NCI-H1092 (cell line): Measurements from ENCODE around the gene NECTIN1.

Experiments used
- DNase-seq: peaks from one replicate; lab custom pipeline; 2025; lab: John Stamatoyannopoulos, UW

Gene NECTIN1

DNA sequence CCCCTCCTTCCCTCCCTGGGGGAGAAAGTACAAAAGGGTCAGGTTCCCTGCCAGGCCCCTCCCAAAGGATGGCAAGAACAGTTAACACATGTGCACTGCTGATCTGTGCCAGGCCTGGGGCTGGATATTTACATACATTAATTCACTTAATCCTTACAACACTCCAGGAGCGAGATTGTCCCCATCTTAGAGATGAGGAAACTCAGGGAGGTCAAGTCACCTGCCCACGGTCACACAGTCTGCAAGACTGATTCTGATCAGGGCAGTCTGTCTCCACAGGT is 36.5 kb downstream of the NECTIN1 start:
- DNase-seq = no peak

DNA sequence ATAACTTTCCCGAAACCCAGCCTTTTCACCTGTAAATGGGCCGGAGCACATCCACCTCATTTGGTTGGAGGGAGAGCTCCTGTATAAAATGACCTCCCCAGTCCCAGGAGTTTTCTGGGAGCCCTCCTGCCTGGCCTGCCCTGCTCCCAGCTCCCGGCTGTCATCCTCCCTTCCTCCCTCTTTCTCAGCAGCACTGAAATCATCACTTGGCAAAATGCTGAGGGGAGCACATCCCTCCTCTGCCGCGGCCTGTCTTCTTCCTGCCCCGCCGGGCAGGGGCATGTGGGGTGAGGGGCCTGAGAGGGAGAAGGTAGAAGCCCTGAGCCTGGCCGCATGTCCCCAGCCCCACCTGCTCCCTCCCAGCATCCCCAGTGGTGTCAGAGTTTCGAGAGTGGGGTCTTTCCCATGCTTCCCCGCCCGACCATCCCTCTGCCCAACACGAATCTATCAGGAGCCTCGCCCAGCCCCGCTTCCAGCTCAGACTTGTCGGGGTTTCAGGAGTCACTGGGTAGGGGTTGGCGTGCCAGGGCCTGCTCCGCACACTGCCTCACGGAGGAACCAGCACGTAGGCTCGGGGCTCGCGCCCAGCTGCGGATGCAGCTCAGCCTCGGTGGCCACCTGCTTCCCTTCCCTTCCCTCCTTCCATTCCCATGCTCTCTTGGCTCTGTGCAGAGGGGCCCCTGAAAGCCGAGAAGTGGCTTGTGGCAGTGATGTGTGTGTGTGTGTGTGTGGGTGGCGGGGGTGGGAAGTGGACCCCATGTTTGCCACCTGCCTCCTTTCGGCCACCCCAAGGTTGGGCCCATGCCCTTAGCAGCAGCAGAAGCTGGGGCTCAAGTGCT is 37.1 kb downstream of the NECTIN1 start:
- DNase-seq = no peak

DNA sequence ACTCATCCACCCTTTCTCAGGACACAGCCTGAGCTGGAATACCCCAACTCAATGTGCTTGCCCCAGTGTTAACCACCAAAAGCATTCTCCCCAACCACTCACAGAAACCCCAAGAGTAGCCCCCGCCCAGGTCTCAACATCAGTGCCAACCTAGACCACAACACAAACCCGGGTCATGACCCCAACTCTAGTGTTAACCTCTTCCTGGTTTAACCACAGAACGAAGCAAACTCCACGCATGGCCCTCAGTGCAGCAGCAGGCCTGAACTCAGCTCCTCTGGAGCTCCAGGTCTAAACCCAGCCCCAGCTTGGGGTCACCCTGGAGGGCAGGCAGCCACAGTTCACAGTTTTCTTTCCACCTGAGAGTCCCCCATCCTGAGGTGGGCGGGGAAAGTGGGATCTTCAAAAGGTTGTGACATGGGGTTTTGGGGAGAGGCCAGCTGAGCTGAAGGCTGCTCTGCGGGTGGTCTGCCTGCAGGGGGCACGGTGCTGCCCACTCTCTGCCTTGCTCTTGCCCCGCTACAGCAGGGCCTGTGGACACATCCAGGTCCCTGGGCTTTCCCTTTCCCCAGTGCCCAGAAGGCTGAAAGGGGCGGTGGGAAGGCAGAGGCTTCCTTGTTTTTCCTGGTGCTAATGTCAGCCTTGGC is 37.9 kb downstream of the NECTIN1 start:
- DNase-seq = no peak

DNA sequence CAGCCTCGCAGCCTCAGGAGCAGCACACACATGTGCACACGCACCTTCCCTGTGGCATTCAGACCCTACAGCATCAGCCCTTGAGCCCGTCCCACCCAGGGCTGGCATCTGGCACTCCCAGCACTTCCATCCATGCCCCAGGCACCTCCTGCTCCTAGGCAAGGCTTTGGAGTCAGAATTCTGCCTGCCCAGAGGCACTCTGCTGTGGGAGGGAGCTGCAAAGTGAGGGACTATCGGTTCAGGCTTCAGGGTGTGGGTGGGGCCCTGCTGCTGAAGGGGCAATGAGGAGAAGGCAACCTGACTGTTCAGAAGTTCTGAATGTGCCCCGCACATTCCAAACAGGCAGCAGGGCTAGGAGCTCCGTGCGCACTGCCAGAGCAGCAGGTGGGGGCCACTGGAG is 39.7 kb downstream of the NECTIN1 start:
- no peak for DNase-seq

DNA sequence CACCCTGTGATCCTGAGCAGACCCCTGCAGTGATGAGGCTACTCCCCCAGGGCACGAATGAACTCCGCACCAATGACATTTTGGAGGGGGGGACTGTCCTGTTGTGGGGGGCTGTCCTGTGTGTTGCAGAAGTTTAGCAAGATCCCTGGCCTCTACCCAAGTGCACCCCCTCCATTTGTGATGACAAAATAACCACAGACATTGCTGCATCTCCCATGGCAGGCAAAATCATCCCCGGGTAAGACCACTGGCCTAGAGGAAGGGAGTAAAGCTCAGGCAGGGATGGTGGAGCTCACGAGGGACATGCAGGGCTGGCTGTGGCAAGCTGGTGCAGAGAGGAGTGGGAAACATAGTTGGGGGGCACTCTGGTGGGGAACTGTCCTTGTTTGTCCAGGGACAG is 40.6 kb downstream of the NECTIN1 start:
- DNase-seq = no peak

DNA sequence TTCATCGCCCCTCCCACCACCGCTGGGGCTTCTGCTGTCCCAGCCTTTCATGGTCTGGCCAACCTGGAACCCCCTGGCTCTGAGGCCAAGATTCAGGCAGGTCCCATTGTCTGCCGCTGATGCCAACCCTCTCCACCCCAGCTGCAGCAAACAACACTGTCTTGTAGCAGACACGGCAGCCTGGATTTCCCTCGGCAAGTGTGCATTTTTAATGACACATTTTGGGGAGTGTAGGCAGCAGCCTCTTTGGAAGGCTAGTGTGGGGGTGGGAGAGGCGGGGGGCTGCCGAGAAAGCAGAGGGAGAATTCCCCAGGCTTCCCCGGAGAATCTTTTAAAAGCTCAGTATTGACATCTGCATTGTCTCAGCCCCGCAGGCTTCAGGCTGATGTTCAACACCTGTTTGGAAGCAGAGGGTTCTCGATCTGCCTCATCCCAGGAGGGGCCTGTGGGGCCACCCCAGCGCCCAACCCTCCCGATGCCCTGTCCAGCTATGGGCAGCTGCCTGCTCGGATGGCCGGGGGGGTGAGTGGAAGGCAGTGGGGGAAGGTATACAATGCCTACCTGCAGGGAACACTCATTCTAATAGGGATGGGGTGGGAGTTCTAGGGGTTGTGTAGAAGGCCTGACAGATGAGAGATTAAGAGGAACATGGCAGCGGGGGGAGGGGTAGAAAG is 41.5 kb downstream of the NECTIN1 start:
- DNase-seq = peak; percentile 59

DNA sequence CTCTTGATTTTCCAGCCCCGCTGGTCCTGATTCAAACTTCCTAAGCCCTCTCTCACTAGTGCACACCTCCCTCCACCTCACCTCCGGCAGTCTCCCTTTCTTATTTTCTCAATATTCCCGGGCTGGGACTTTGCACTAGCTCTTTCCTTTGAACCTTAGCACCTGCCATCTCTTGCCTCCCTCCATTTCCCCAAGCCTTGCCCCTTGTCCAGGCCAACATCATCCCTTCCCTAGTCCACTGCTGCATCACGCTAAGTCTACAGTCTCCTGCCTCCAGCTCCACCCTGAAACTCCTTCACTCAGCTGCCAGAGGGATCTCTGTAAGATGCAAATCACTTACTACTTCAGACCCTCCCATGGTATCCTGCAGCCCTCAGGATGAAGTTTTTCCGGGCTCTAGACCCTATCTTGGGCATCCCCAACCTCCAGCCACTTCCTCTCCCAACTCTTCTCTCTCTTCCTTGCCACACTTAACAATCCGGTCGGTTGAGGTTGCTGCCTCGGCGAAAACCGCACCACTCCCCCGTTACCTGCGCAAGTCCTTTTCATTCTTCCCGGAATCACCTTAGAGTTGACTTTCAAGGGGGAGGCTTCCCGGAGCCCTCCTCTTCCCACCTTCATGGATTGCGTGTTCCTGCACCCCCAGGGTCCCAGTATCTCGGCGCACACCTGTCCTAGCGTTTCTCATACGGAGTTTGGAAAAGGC is 42.7 kb downstream of the NECTIN1 start:
- no peak for DNase-seq

DNA sequence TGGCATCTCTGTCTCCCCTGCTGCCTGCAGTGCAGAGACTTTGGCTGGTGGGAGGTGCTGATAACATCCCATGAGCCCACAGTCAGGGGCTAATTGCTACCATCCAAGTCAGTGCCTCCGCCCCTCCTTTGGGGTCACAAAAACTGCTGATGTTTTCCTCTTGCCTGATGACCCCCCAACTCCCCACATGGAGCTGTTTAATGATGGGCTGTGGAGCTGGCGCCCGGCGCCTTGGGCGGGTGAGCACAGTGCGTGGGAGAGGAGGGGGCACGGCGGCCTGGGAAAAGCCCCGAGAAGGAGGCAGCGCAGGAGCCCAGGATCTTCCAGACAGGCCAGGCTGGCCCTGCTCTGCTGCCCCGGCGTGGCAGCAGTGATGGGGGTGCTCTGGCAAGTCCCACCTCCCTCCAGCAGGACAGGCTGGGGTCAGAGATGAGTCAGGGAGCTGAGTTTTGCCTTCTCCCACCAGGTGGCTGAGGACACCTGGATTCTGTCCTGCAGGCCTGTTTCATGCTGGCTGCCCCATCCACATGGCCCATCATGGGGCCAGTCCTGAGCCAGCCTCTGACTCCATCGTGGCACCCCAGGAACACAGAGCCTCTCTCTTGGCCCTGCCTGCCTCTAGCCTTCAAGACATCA is 43.8 kb downstream of the NECTIN1 start:
- DNase-seq = no peak

DNA sequence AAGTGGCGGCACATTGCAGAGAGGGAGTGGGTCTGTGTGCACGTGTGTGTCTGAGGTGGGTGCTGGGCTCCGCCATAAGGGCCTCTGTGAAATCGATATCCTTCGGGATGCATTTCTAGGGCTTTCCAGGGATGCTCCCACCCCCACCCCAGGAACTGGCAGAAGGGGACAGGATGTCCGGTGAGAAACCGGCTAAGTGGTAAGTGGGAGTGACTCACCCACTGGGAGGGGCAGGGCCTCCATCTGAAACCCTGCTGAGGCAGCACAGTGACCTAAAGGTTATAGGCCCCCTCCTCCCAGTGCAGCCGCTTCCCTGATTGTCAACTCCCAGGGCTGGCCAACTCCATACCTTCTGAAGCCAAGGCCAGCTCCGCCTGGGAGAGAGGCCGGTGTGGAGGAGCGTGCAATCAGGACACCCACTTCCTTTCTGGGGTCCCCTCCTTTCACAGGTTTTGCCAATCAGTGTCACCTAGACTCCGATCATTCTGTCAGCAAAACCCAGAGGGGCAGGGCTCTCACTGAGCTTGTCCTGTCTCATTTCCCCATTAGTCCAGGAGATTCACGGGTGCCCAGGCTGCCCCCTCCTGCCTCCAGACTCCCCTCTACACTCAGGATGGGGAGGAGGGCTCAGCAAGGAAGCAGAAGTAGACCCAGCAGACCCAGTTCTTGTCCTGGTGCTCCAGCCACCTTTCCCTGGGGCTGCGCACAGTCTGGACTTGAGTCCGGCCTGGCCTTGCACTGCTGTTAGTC is 44.5 kb downstream of the NECTIN1 start:
- no peak for DNase-seq

DNA sequence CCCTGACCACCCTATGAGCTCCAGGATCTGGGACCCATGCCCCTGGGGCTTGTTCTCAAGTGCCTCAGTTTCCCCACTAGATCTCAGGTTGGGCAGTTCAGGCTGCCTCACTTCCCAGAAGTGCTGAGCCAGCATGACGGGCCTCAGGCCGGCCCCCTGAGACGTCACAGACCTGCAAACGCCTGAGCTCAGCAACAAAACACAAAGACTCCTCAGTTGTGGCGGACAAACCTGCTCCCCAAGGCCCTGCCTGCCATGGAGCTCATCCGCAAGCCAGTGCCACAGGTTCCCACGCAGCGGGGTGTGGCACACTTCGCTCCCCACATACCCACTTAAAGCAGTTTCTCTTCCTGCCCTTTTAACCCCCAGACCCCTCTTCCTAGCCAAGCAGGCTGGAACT is 45.2 kb downstream of the NECTIN1 start:
- DNase-seq = no peak

DNA sequence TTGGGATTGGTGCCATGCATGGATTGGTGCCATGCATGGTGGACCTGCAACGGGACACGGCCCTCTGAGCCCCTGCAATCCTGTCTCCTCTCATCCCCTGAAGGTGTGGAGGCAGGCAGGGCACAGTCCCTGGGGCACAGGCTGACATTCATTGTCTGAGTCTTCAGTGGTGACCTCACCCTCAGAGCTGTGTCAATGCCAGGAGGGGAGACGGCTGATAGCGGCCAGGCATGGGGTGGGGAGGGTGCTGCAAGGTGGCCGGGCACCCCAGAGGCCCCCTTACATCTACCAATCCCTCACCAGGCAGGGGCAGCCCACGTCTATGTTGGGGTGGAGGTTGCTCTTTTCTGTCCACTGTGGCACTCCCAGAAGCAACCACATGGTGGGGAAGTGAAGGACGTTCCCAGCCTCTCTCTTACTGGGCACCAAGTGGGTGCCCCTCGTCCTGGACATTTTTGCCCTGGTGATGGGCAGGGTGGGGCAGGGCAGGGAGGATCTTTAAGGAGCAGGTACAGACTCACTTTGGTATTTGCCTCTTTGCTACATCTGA is 47.6 kb downstream of the NECTIN1 start:
- no peak for DNase-seq

DNA sequence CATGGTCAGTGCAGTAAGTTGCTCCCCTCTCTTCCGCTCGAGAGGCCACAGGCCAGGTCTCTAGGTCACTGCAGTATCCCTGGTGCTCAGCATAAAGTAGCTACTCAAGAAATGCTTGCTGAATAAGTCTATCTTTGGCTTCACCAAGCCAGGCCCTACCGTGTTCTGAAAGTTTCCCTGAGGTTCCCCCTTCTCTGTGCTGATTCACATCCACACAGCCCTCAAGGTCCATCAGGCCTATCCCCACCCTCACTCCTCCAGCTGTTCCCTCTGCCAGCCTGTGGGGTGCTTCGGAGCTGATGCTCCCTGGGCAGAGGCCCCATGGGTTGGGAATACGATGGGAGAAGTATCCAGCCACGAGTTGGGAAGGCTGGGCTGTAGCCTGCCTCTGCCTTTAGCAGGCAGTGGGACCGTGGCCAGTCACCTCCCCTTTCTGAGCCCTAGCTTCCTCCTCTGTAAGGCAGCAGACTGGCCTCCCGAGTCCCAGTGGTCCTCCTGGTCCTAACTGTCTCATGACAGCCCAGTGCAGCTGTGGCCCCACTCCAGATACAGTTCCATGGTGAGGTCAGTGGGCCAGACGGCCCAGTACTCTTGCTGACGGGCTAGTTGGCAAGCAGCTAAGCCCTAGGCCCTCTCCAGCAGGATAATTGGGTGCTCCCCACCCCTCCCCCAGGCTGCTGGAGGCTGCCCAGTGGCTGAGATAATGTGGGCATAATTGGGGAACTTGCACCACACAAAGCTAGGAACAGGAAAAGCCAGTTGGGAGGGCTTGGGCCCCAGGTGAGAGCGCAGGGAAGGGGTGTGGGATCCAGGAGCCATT is 48.2 kb downstream of the NECTIN1 start:
- DNase-seq = no peak

DNA sequence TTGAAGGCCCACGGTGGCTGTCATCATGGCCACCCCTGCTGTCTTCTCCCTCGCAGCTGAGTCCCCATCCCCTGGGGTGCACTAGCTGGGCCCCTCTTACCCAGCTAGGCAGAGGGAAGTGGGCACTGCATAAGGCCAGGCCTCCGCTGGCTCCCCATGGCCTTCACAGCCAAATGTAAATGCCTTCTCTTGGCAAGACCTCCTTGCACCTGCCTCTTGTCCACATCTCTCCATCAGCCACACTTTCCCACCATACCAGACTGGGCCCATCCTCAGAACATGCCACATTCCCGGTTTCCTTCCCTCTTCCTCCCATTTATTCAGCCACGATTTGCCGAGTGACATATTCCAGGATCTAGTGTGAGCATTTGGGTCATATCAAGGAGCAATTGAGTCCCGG is 49.7 kb downstream of the NECTIN1 start:
- no peak for DNase-seq

DNA sequence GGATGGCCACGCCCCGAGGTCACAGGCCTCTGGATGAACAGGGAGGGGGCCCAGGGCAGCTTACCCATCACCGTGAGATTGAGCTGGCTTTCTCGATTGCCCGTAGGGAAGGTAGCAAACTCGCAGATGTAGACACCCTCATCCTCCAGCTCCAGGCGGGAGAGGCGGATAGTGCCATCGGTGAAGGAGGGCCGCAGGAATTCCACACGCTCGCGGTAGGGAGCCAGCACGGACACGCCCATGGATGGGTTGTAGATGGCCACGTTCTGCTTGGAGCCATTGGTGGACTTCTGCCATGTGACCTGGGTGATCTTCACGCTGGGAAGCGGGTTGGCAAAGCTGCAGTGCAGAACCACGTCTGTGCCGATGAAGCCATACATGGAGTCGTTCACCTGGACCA is 50.6 kb downstream of the NECTIN1 start:
- DNase-seq = no peak

DNA sequence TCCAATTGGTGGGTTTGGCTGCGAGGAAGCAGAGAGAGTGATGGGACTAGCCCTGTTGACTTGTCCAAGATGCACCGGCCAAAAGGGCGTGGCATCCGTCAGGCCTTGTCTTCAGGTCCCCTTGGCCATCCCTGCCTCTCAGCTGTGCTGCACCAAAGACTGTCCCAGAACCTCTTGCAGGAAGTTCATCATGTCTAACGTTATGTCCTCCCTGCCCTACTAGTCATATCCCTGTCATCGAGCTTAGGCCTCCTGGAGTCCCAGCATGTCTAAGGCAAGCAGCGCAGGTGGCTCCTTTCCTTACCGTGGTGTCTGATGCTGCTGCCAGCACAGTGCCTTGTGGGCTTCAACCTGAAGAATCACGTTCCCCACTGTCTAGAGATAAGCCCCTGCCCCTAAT is 51.2 kb downstream of the NECTIN1 start:
- no peak for DNase-seq

DNA sequence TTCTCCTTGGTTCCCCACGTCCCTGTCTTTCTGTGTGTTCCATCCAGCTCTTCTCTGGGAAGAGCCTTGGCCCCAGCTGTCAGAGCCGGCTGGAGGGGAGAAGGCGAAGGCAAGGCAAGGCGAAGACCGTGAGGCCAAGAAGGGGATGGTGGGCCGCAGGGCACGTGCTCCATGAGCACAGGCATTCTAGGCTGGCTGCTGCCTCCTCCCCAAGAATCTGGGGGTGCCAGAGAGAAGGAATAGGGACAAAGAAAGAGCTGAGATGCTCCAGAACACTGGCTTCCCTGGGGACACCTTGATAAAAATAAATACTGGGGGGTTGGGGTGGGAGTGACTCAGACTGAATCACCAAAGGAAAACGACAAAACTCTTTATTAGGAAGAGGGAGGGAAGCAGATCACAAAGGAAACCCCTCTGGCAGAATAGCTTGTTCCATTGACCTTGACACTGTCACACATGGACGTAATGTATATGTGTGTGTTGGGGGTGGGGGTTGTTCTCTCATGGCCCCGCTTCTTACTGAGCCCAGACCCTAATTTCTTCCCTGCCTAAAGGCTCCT is 52.5 kb downstream of the NECTIN1 start:
- DNase-seq = no peak

DNA sequence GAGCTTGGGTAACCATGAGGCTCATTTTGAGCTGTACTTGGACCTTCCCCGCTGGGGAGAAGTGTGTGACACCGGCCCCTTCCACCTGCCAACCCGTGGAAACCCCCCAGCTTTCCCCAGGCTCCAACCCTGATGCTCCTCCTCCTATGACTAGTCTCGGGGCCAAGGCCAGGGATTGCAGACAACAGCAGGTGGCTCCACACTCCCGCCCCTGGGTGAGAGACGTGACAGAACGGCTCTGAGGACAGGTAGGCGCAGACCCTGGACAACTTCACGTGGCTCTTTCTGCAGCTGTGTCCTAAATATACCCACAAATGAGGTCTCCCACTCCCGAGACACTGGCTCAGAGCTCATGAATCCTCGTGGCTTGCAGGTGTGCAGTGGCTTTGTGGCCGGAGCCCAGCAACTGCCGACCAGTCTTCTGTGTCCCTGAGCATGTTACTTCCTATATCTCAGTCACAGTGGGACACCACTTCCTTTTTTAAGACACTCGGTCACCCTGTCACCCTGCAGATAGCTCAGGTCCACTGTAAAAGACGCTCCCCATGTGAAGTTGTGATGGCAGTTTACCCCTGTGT is 55.2 kb downstream of the NECTIN1 start:
- DNase-seq = peak; percentile 18

DNA sequence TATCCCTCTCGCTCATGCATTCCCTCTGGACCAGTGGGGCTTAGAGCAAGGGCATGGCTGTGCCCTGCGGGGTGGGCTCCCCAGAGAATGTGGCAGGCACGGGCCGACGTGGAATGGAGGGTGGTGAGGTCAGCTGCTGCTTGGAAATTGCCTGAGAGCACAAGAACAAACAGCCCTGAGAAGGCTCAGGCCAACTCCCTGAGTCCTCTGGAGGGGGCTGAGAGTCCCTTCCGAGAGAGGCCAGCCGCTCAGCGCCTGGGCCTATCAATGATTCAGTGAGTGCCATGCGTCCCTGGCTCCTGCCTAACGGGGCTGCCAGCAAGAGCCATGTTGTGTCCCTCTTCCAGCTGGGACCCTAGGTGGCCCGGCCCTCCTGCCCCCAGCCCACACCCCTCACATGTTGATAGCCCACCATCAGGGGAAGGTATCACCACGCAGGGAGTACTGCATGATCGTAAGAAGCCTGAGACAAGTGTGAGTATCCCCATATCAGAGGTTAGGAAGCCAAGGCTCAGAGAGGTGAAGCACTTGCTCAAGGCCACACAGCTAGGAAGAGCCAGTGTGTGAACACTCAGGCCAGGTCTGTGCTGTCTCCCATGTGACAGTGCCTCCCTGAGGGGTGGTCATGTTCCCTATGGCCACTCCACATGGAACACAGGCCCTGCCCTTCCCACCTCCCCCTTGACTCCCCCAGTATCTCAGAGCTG is 55.8 kb downstream of the NECTIN1 start:
- DNase-seq = no peak

DNA sequence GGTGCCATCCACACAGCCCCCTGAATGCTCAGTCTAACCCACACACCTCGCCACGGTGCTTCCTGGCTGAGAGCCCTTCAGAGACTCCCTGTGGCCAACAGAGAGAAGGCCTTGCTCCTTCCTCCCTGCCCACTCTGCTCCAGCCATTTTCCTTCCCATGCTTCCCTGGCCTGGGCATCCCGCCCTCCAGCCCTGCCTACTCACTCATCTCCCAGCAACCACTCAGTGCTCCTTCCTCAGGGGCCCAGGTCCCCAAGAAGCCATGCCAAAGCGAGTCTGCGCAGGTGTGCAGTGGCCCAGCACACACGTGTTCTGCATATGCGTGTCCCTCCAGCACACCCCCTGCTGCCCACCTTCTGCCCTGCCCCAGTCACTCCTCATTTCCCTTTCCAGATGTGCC is 56.4 kb downstream of the NECTIN1 start:
- no peak for DNase-seq
